ENCODE measurements around the gene JAG2.
"Not testable (repeated sequence)": the region's sequence is repeated elsewhere in the genome, so short reads cannot be mapped to it uniquely, and the experiment has no call there.

JAG2 gene

DNA sequence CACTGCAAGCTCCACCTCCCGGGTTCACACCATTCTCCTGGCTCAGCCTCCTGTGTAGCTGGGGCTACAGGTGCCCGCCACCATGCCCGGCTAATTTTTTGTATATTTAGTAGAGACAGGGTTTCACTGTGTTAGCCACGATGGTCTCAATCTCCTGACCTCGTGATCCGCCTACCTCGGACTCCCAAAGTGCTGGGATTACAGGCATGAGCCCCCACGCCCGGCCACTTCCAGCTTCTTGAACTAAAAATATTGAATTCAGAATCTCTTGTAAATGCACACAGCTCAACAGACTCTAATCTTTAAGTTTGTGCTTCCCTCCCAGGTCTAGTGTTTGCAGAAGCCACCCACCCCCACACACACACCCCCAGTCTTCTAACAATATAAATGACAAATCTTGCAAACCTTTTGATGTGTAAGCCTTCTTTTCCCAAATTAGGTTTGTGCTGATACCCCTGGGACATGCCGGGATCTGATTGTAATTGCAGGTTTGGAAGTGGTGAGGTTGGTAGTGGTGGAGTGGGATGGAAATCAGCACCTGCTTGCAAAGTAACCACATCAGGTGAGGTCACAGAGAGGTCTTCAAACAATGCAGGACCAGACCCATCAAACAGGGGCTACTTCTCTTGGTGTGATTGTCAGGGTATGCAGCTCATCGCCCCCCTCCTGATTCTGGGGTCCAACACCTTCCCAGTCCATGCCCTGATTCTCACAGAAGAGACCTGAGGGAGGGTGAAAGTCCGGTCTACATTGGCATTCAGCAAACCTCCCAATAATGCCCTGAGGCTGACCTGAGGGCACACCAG is 51.9 kb downstream of the JAG2 start:
- DNase-seq (ENCODE audit: low read depth): no peak

DNA sequence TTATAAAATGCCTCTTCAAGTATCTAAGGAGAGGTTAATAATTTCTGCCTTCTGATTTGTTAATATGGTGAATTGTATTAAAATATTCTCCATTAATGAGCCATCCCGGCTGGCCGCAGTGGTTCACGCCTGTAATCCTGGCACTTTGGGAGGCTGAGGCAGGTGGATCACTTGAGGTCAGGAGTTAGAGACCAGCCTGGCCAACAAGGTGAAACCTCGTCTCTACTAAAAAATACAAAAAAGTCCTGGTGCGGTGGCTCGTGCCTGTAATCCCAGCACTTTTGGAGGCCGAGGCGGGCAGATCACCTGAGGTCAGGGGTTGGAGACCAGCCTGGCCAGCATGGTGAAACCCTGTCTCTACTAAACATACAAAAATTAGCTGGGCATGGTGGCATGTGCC is 59.3 kb downstream of the JAG2 start:
- not testable (repeated sequence) for DNase-seq (ENCODE audit: low read depth)

DNA sequence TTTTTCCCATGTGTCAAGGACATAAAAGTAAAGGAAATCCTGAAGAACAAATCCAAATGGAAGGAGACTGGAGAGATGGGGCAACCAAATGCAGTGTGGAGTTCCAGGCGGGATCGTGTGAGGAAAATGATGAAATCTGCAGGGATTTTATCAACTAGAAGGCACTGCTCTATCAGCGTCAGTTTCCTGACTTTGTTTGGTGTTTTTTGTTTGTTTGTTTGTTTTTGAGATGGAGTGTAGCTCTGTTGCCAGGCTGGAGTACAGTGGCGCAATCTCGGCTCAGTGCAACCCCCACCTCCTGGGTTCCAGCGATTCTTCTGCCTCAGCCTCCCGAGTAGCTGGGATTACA is 60.1 kb downstream of the JAG2 start:
- no peak for DNase-seq (ENCODE audit: low read depth)

DNA sequence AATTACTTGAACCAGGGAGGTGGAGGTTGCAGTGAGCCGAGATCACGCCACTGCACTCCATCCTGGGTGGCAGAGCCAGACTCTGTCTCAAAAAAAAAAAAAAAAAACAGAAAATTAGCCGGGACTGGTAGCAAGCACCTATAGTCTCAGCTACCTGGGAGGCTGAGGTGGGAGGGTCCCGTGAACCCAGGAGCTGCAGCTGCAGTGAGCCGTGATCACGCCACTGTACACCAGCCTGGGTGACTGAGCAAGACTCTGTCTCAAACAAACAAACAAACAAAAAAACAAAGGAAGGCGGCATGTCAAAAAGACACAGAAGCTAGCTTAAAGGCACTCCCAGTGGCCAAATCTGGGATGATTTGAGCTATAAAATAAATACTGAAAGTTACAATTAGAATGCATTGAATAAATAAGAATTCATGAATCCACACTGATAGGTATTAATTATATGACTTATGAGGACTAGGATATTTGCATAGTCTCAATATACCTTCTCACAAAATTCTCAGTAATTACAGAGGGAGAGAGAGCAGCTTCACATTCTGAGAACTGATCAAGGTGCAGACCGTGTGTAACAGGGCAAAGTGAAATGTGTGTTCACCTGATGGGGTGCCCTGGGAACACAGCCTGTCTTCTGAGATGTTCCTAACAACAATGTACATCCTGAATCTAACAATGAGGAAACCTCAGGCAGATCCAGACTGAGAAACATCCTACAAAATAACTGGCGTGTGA is 60.6 kb downstream of the JAG2 start:
- no peak for DNase-seq (ENCODE audit: low read depth)

DNA sequence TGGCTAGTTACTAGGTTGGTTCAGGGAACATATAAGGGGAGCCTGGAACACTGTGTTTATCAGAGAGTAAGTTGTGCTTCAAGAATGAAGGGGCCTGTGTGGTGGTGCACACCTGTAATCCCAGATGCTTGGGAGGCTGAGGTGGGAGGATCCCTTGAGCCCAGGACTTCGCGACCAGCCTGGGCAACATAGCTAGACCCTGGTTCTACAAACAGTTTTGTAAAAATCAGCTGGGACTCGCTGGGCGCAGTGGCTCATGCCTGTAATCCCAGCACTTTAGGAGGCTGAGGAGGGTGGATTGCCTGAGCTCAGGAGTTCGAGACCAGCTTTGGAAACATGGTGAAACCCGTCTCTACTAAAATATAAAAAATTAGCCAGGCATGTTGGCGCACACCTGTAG is 61.2 kb downstream of the JAG2 start:
- no peak for DNase-seq (ENCODE audit: low read depth)

GRCh38 chr14:105105158-105105557 is 63.4 kb downstream of the JAG2 start:
- no peak for DNase-seq (ENCODE audit: low read depth)

GRCh38 chr14:105102893-105103292 is 65.7 kb downstream of the JAG2 start:
- DNase-seq (ENCODE audit: low read depth): no peak

DNA sequence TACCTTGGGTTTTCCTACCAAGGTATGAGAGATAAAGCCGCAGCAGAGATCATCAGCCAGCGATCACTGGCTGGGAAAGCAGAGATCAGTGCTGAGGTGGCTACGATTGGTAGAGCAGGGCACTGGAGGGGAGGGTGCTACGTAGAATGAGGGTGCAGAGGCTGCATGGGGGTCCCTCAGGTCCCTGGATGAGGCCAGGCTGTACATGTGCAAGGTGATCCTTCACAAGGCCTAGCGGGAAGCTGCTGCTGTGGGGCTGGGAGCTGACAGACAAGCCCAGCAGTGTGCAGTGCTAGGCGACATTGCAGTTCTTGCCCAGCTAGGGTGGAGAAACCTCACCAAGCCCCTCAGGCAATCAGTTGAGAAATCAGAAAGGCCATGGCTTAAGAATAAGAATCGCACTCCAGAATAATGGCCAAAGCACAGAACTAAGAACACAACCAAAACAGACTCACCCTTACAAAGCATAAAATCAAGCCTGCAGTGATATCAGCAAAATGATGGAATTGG is 66.2 kb downstream of the JAG2 start:
- no peak for DNase-seq (ENCODE audit: low read depth)

DNA sequence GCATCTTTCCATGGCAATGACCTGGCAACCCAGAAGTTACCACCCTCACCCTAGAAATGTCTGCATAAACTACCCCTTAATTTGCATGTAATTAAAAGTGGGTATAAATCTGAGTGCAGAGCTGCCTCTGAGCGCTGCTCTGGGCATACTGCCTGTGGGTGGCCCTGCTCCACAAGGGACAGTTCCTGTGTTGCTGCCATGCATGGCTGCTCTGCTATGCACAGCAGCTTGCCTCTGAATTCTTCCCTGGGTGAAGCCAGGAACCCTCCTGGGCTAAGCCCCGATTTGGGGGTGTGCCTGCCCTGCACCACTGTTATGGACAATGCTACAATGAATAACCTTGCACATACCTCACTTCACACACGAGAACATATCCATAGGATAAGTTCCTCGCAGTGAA is 67.7 kb downstream of the JAG2 start:
- DNase-seq (ENCODE audit: low read depth): no peak

GRCh38 chr14:105099778-105100177 is 68.8 kb downstream of the JAG2 start:
- DNase-seq (ENCODE audit: low read depth): no peak

DNA sequence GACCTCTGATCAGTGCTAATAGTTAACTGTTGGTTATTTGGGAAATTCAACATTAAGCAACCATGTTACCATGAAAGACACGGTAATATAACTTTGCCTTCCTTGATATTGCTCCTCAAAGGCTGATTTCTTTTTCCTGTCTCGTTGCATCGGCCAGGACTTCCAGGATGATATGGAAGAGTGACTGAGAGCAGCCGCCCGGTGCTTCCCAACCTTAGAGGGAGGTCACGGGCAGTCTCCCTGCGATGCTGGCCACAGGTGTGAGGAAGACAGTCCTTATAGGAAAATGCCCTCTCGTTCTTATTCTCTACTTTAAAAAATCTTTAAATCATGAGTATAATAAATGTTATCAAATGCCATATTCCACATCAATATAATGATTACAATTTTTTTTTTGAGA is 70.3 kb downstream of the JAG2 start:
- DNase-seq (ENCODE audit: low read depth): no peak

DNA sequence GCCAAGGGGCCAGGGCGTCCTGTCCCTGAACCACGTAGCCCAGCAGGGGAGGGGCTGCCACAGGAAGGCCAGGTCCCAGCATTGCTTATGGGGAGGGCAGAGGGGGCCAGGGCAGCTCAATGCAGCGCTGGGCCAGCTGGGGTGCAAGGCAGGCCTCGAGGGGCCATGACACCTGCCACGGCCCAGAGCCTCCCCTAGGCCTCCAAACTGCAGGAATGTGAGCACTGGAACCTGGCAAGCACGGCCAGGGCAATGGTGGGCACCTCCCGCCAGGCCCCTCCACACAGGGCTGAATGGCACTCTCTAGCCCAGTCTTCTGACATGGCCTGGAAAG is 70.8 kb downstream of the JAG2 start:
- DNase-seq (ENCODE audit: low read depth): no peak

- DNase-seq (ENCODE audit: low read depth): no peak
Observed at GRCh38 chr14:105096206-105096875, 72.2 kb downstream of the JAG2 start.

GRCh38 chr14:105095236-105095805 is 73.3 kb downstream of the JAG2 start:
- no peak for DNase-seq (ENCODE audit: low read depth)

GRCh38 chr14:105094193-105094907 is 74.2 kb downstream of the JAG2 start:
- no peak for DNase-seq (ENCODE audit: low read depth)

DNA sequence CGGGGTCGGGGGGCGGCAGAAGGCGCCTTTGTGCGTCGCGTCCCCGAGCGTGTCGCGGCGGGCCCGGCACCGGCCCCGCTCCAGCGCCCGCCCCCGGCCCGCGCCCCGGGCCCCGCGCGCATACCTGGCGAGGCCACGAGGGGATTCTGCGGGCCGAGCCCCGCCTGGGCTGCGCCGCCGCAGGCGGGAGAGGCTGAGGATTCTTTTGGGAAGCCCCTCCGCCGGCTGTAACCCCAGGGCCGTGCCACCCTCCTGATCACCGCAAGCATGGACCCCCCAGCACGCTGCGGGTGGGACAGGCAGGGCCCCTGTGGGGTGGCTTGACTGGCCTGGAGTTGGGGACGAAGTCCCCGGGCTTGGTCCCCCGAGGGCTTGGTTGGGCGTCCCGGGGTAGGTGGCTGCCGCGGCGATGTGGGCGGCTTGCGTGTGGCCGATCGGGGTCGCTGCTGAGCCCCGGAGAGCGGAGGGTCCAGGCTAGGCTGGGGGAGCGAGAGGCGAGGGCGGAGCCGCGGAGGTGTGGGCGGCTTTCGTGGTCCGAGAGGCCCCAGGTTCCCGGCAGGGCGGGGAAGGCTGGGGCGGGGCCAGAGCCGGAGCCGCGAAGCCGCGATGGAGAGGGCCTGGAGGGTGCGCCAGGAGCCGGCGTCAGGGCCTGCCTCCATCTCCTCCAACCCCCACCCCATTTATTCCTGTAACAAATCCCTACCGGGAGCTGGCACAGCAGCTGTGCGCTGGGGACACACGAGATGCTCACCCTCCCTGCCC is 75.0 kb downstream of the JAG2 start:
- no peak for DNase-seq (ENCODE audit: low read depth)

DNA sequence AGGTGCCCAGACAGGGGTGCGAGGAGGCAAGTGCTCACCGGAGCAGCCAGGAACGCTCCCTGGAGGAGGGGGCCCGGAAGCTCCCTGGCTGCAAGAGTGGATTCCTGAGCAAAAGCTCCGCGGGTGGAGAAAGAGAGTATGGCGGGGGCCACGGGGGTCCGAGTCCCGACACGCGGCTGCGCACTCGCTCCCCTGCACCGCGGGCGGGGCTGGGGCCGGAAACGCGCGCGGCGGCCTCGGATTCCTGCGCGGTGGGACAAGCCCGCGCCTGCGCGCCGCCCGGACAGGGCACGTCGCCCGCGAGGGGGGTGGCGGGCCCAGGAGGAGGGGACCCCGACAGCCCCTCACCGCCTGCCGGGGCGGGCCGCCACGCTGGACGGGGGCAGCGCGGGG is 75.5 kb downstream of the JAG2 start:
- DNase-seq (ENCODE audit: low read depth): no peak

DNA sequence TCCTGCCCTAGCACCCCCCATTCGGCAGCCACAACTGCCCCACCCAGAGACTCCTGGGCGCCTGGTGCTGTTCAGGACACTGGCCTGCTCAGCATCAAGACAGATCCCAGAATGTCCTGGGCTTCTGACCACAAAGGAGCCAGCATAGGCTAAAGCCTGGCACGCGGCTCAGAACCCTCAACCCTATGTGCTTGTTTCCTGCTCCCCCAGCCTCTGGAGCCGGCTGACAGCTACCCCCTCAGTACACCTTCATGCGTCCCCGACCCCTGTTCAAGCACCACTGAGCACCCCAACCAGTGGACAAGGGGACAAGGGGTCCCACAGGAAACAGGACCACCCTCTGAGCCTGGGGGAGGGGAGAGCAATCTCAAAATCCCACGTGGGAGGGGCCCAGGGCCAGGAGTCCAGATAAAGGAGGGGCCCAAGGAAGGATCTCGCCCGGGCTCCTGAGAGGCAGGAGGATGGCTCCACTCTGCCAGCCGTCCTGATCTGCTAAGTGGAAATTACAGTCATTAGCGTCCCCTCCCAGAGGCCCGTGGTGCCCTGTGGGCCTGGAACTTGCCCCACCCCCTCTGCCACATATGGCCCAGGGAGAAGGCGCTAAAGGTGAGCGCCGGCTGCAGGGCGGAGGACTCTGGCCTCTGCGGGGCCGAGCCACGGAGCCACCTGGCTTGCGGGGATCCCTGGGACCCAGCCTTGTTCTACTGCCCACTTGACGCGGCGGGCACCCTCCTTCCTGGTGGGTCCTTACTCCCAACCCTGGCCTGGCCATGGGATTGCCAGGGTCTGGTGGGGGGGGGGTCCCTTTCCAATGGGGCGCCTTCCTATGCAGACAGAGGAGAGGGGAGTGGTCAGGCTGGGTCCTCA is 76.2 kb downstream of the JAG2 start:
- no peak for DNase-seq (ENCODE audit: low read depth)

GRCh38 chr14:105091517-105092170 is 76.9 kb downstream of the JAG2 start:
- no peak for DNase-seq (ENCODE audit: low read depth)

DNA sequence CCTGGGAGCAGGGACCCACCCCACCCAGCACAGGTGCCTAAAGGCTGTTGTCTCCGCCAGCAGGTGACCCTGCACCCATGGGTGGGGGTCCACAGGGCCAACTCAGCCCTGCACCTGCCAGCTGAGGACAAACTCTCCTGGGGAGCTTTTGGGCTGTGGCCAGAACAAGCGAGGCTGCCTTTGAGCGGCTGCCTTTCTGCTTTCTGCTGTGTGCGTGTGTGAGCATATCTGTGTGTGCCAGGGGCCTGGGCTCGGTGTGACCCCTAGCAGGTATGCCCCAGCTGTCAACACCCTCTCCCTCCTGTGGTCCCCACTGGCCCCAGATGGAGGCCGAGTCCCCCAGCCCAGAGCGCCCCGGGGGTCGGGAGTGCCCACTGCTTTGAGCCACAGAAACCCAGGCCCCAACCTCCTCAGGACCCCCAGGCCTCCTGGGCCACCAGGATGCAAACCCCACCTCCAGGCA is 77.5 kb downstream of the JAG2 start:
- no peak for DNase-seq (ENCODE audit: low read depth)
